Measurements from ENCODE around the gene CBR1.

- TF ChIP-seq CTCF (IDR thresholded peaks at IDR 0.05), result no peak
- no peak for TF ChIP-seq SIN3A (IDR thresholded peaks at IDR 0.05; ENCODE audit: borderline replicate concordance, insufficient read depth, low read depth, low read length)
- TF ChIP-seq POLR2AphosphoS5 (IDR thresholded peaks at IDR 0.05; ENCODE audit: low read depth, low read length), result no peak
Observed at GRCh38 chr21:36099000-36099399, 29.2 kb downstream of the CBR1 start.

All from Panc1 (cell line).